Cardiac muscle cell (in vitro differentiated cells and primary cell): ENCODE measurements around the gene PML. TPM values are rescaled to one million over a fixed set of nuclear protein-coding genes. Genes with fewer than 3 reads are reported as not detected.

Source experiments
- DNase-seq, 2 donors: peaks; one replicate each; pipeline versions ENCODE4 v3.0.0 to v3.0.0-alpha.2; 2010 to 2017; ENCODE audit warnings: low read depth in 1 of 2, low spot score in 1 of 2
- H3K27ac ChIP-seq: fragments of 200-600 bp; sonication (generic); 2 replicates; pipeline ENCODE4 v1.5.1; 2016
- H3K27me3 ChIP-seq: fragments of 200-600 bp; sonication (generic); 2 replicates; pipeline ENCODE4 v1.6.0; 2016; ENCODE audit warnings: control low read depth
- H3K36me3 ChIP-seq: fragments of 200-600 bp; sonication (generic); 2 replicates; pipeline ENCODE4 v1.5.1; 2016; ENCODE audit warnings: control low read depth
- H3K4me1 ChIP-seq: fragments of 200-600 bp; sonication (generic); 2 replicates; pipeline ENCODE4 v1.8.1; 2017; ENCODE audit warnings: low read depth, mild to moderate bottlenecking, mixed run types
- H3K4me3 ChIP-seq: fragments of 200-600 bp; sonication (generic); 2 replicates; pipeline ENCODE4 v1.5.1; 2016; ENCODE audit warnings: mild to moderate bottlenecking
- H3K9me3 ChIP-seq: fragments of 200-600 bp; sonication (generic); 2 replicates; pipeline ENCODE4 v1.5.1; 2017; ENCODE audit warnings: low read depth, mild to moderate bottlenecking, control low read depth
- polyA plus RNA-seq: library from polyadenylated mRNA; unstranded; fragments of >200 nt; fragmentation: Nextera tagmentation; extraction: Ambion mirVana; gene quantifications from 2 replicates; pipeline ENCODE4 v1.2.1, GENCODE V29; 2016
- total RNA-seq: library from RNA; depleted of rRNA; stranded (reverse); fragments of >200 nt; gene quantifications from 2 replicates; pipeline ENCODE4 v1.2.3, GENCODE V29; 2016
- TF ChIP-seq, protein P1 (sequence below): IDR thresholded peaks from 2 replicates; pipeline ENCODE4 v1.5.1; 2012; ENCODE audit warnings: low read depth, mild to moderate bottlenecking, low read length

PML gene
- total and polyA plus RNA-seq, 2 experiments from 2014 or later: 21.9 to 40.4 TPM

DNA sequence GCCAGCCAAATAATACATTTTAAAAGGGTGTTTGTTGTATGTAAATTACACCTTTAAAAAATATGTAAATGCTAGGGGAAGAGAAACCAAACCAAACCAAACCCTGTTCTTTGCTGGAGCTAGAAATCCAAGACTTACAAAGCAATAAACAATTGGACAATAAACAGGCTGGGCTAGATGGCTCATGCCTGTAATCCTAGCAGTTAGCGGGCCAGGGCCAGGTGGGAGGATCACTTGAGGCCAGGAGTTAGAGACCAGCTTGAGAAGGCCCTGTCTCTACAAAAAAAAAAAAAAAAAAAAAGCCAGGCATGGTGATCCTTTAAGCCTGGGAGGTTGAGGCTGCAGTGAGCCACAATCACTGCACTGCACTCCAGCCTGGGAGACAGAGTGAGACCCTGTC, 14.9 kb upstream of the PML start:
- DNase-seq: no peak
- no peak overlapping the region for H3K4me3 ChIP-seq
- peaks cover 9% of the 10 kb centered on the region for H3K4me1 ChIP-seq
- no peaks in the 10 kb centered on the region for H3K36me3 ChIP-seq
- TF ChIP-seq, protein P1, sequence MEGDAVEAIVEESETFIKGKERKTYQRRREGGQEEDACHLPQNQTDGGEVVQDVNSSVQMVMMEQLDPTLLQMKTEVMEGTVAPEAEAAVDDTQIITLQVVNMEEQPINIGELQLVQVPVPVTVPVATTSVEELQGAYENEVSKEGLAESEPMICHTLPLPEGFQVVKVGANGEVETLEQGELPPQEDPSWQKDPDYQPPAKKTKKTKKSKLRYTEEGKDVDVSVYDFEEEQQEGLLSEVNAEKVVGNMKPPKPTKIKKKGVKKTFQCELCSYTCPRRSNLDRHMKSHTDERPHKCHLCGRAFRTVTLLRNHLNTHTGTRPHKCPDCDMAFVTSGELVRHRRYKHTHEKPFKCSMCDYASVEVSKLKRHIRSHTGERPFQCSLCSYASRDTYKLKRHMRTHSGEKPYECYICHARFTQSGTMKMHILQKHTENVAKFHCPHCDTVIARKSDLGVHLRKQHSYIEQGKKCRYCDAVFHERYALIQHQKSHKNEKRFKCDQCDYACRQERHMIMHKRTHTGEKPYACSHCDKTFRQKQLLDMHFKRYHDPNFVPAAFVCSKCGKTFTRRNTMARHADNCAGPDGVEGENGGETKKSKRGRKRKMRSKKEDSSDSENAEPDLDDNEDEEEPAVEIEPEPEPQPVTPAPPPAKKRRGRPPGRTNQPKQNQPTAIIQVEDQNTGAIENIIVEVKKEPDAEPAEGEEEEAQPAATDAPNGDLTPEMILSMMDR: no peak
- no peaks in the 10 kb centered on the region for H3K9me3 ChIP-seq
- peaks cover 7% of the 10 kb centered on the region for H3K27me3 ChIP-seq
- no peak overlapping the region for H3K27ac ChIP-seq

DNA sequence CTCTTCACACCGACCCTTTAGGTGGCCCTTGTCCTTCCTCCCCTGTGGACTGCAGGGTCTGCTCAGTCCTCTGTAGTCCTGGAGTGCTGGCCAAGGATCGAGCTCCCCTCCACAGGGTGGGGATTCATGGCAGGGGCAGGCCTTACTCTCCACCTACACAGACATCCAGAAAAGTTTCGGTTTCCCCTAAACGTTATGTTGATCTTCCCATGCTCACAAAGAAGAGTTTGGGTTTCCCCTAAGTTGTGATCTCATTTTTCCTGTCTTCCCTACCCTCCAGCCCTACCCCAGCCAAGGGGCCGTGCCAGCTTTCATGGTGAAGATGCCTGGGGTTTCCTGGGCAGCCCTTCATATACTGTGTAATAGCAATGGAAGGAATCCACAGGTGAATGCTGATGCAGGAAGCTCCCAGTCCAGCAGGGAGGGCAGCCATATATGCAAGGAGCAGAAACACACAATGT, 12.7 kb upstream of the PML start:
- Histone ChIP-seq H3K27me3 (peaks cover 3% of the 10 kb centered on the region), H3K27ac (no peak overlapping the region), H3K36me3 (no peaks in the 10 kb centered on the region), H3K4me3 (no peak overlapping the region), H3K9me3 (no peaks in the 10 kb centered on the region), H3K4me1 (peaks cover 9% of the 10 kb centered on the region)
- TF ChIP-seq, protein P1: no peak
- DNase-seq: peak in 1 of 2 donors; percentile 12

DNA sequence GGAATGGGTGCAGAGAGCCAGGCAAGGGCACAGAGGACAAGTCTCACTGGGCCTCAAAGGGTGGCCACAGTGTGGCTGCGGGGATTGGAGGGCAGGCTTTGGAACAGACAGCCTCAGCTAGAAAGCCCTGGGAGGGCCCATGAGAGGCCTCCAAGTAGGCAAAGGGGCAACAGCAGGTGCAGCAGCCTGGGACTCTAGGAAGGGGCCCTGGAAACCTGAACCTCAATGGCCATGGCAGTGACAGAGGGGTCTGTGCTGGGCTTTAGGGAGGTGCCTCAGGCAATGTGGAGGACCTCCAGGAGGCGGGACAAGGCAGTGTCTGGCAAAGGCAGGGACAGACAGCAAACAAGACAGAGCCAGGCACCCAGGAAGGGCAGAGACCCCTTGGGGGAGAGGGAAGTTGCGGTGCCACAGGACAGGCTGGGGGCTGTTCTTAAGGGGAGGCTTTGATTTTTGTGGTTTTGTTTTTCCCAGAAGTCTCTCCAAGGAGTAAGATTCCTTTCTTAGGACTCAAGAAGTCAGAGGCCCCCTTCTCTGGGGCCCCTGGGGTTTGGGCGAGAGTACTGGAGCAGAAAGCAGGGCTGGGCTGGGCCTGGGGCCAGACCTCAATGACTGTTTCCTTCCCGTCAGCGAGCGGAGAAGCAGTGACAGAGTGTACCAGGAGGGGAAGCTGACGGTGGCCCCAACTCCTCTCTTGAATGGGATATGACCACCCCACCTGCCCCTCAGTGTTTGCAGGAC, 12.1 kb upstream of the PML start:
- Histone ChIP-seq H3K4me1 (peaks cover 9% of the 10 kb centered on the region), H3K27me3 (peaks cover 3% of the 10 kb centered on the region), H3K27ac (peak overlapping the region; percentile 46), H3K36me3 (no peaks in the 10 kb centered on the region), H3K4me3 (no peak overlapping the region), H3K9me3 (no peaks in the 10 kb centered on the region)
- TF ChIP-seq, protein P1: no peak
- DNase-seq: peak in 1 of 2 donors; percentile 92

DNA sequence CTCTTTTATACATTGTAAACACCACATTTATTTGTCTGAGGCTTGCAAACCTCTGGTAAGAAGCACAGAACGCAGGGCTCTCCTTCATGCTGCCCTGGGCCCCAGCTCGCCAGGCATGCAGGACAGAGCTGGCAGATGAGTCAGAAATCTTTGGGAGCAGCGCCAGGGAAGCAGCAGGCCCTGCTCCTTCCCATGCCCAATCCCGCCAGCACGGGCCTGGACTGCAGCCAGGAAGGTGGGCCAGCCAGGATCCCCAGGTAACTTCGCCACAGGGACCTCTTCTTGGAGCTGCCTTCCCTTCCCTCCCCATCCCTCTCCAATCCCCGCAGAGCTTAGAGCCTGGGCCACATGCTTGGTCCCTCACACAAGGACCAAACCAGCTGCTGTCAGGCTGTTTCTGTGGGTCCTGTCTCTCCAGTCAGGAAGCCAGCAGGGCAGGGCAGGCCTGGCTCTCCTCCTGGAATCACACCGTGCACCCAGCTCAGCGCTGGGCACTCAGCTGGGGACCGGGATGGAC, 11.2 kb upstream of the PML start:
- no peaks in the 10 kb centered on the region for H3K36me3 ChIP-seq
- TF ChIP-seq, protein P1: no peak
- H3K9me3 ChIP-seq: no peaks in the 10 kb centered on the region
- H3K4me1 ChIP-seq: peaks cover 9% of the 10 kb centered on the region
- H3K4me3 ChIP-seq: no peak overlapping the region
- H3K27ac ChIP-seq: no peak overlapping the region
- no peaks in the 10 kb centered on the region for H3K27me3 ChIP-seq
- DNase-seq: peak in 1 of 2 donors; percentile 86

DNA sequence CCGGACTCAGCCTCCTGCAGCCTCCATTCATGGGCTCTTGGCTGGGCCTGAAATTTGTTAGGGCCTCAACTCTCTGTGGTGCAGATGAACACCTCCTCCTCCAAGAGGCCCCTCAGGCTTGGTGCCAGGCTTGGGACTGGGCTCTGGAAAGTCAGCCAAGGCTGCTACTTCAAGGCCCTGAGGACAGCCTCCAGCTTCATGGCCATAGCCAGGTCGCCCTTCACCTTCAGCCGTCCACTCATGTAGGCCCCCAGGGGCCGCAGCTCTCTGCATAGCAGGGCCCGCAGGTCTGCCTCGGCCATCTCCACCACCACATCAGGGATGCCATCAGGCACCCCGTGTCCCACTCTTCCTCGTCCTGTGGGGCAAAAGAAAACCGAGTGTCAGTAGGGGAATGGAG, 10.7 kb upstream of the PML start:
- Histone ChIP-seq H3K27ac (no peak overlapping the region), H3K4me3 (no peak overlapping the region), H3K27me3 (no peaks in the 10 kb centered on the region), H3K36me3 (no peaks in the 10 kb centered on the region), H3K9me3 (no peaks in the 10 kb centered on the region), H3K4me1 (peaks cover 9% of the 10 kb centered on the region)
- TF ChIP-seq, protein P1: no peak
- DNase-seq: no peak
